Measurements from ENCODE around the gene LMAN2.

The LMAN2 gene

GRCh38 chr5:177327539-177328522 is 23.6 kb downstream of the LMAN2 start:
- H3K9me2 ChIP-seq (replicated peaks; ENCODE audit: control insufficient read depth, low read length) = no peaks in the 10 kb centered on the region
- H3K4me3 ChIP-seq (ENCODE audit: low read length) = no peak overlapping the region
- H3K27ac ChIP-seq (ENCODE audit: low read depth, low read length) = no peak overlapping the region
- H4K20me1 ChIP-seq (ENCODE audit: control insufficient read depth, insufficient read depth, low read depth, low read length) = no peaks in the 10 kb centered on the region
- no peaks in the 10 kb centered on the region for H3K27me3 ChIP-seq (ENCODE audit: control insufficient read depth, low read length)
- H3K4me2 ChIP-seq (ENCODE audit: low read length) = no peak overlapping the region
- H3K9me3 ChIP-seq (ENCODE audit: control insufficient read depth, insufficient read depth, low read length) = no peaks in the 10 kb centered on the region
- peaks cover 4% of the 10 kb centered on the region for H3F3A ChIP-seq (ENCODE audit: control insufficient read depth, insufficient read depth)
- H3K79me2 ChIP-seq (ENCODE audit: control insufficient read depth, low read length) = no peaks in the 10 kb centered on the region
- no peaks in the 10 kb centered on the region for H3K4me1 ChIP-seq (ENCODE audit: control insufficient read depth, low read length)
- peaks cover 31% of the 10 kb centered on the region for H3K36me3 ChIP-seq (ENCODE audit: control insufficient read depth, low read length)
- no peak for TF ChIP-seq EZH2phosphoT487 (IDR thresholded peaks at IDR 0.05; ENCODE audit: borderline replicate concordance, low read length)
- TF ChIP-seq CTCF (IDR thresholded peaks at IDR 0.05; ENCODE audit: low read depth, low read length, poor library complexity, severe bottlenecking) = no peak

- H4K20me1 ChIP-seq (ENCODE audit: control insufficient read depth, insufficient read depth, low read depth, low read length) = no peaks in the 10 kb centered on the region
- no peak overlapping the region for H3K4me2 ChIP-seq (ENCODE audit: low read length)
- TF ChIP-seq EZH2phosphoT487 (IDR thresholded peaks at IDR 0.05; ENCODE audit: borderline replicate concordance, low read length) = no peak
- no peak for TF ChIP-seq CTCF (IDR thresholded peaks at IDR 0.05; ENCODE audit: low read depth, low read length, poor library complexity, severe bottlenecking)
- H3K9me3 ChIP-seq (ENCODE audit: control insufficient read depth, insufficient read depth, low read length) = no peaks in the 10 kb centered on the region
- H3F3A ChIP-seq (ENCODE audit: control insufficient read depth, insufficient read depth) = peaks cover 6% of the 10 kb centered on the region
- no peak overlapping the region for H3K27ac ChIP-seq (ENCODE audit: low read depth, low read length)
- peaks cover 14% of the 10 kb centered on the region for H3K36me3 ChIP-seq (ENCODE audit: control insufficient read depth, low read length)
- H3K9me2 ChIP-seq (replicated peaks; ENCODE audit: control insufficient read depth, low read length) = no peaks in the 10 kb centered on the region
- H3K4me1 ChIP-seq (ENCODE audit: control insufficient read depth, low read length) = peaks cover 3% of the 10 kb centered on the region
- no peaks in the 10 kb centered on the region for H3K27me3 ChIP-seq (ENCODE audit: control insufficient read depth, low read length)
- no peaks in the 10 kb centered on the region for H3K79me2 ChIP-seq (ENCODE audit: control insufficient read depth, low read length)
- H3K4me3 ChIP-seq (ENCODE audit: low read length) = no peak overlapping the region
Observed at GRCh38 chr5:177325868-177326381, 25.5 kb downstream of the LMAN2 start.

- H3F3A ChIP-seq (ENCODE audit: control insufficient read depth, insufficient read depth) = peaks cover 6% of the 10 kb centered on the region; the same call in 1 of the 2 replicates
- no peak for TF ChIP-seq CTCF (IDR thresholded peaks at IDR 0.05; ENCODE audit: low read depth, low read length, poor library complexity, severe bottlenecking)
- no peak for TF ChIP-seq EZH2phosphoT487 (IDR thresholded peaks at IDR 0.05; ENCODE audit: borderline replicate concordance, low read length)
- peaks cover 7% of the 10 kb centered on the region for H3K4me1 ChIP-seq (ENCODE audit: control insufficient read depth, low read length)
- no peaks in the 10 kb centered on the region for H3K79me2 ChIP-seq (ENCODE audit: control insufficient read depth, low read length)
- H3K9me2 ChIP-seq (replicated peaks; ENCODE audit: control insufficient read depth, low read length) = no peaks in the 10 kb centered on the region
- H3K4me3 ChIP-seq (ENCODE audit: low read length) = no peak overlapping the region
- no peak overlapping the region for H3K27ac ChIP-seq (ENCODE audit: low read depth, low read length)
- peaks cover 8% of the 10 kb centered on the region for H3K36me3 ChIP-seq (ENCODE audit: control insufficient read depth, low read length)
- H3K4me2 ChIP-seq (ENCODE audit: low read length) = no peak overlapping the region
- H4K20me1 ChIP-seq (ENCODE audit: control insufficient read depth, insufficient read depth, low read depth, low read length) = no peaks in the 10 kb centered on the region
- H3K27me3 ChIP-seq (ENCODE audit: control insufficient read depth, low read length) = no peaks in the 10 kb centered on the region
- peaks cover 9% of the 10 kb centered on the region for H3K9me3 ChIP-seq (ENCODE audit: control insufficient read depth, insufficient read depth, low read length)
Observed at GRCh38 chr5:177320879-177321278, 30.6 kb downstream of the LMAN2 start.
